ENCODE measurements around the gene HSBP1L1.
"Not testable (repeated sequence)": the region's sequence is repeated elsewhere in the genome, so short reads cannot be mapped to it uniquely, and the experiment has no call there.

HSBP1L1 gene

GRCh38 chr18:79953971-79954651, 10.3 kb upstream of the HSBP1L1 start:
- peaks cover 2% of the 10 kb centered on the region for H3K4me1 ChIP-seq (ENCODE audit: control insufficient read depth, insufficient read depth, low read length, poor library complexity, severe bottlenecking)
- 94 to 96% methylated on average over 6 to 8 of the region's 10 CpGs for WGBS, 2 experiments (ENCODE audit: insufficient coverage in 2 of 2)
- H3K27ac ChIP-seq (ENCODE audit: low read depth, low read length, severe bottlenecking), result no peak overlapping the region
- H3K4me3 ChIP-seq (ENCODE audit: extremely low read depth, insufficient read depth, low read length, poor library complexity, severe bottlenecking), result no peak overlapping the region
- H3K36me3 ChIP-seq (ENCODE audit: control insufficient read depth, insufficient read depth, low read length), result peaks cover 9% of the 10 kb centered on the region
- no peaks in the 10 kb centered on the region for H3K9me3 ChIP-seq (ENCODE audit: control insufficient read depth, low read length)

GRCh38 chr18:79954791-79955190, 9.7 kb upstream of the HSBP1L1 start:
- H3K36me3 ChIP-seq (ENCODE audit: control insufficient read depth, insufficient read depth, low read length), result peaks cover 2% of the 10 kb centered on the region
- no peak overlapping the region for H3K27ac ChIP-seq (ENCODE audit: low read depth, low read length, severe bottlenecking)
- 94 to 95% methylated on average over 3 to 4 of the region's 5 CpGs for WGBS, 2 experiments (ENCODE audit: insufficient coverage in 2 of 2)
- H3K9me3 ChIP-seq (ENCODE audit: control insufficient read depth, low read length), result no peaks in the 10 kb centered on the region
- peaks cover 2% of the 10 kb centered on the region for H3K4me1 ChIP-seq (ENCODE audit: control insufficient read depth, insufficient read depth, low read length, poor library complexity, severe bottlenecking)
- no peak overlapping the region for H3K4me3 ChIP-seq (ENCODE audit: extremely low read depth, insufficient read depth, low read length, poor library complexity, severe bottlenecking)

GRCh38 chr18:79955302-79956075, 9.0 kb upstream of the HSBP1L1 start:
- Histone ChIP-seq H3K36me3 (ENCODE audit: control insufficient read depth, insufficient read depth, low read length) (no peaks in the 10 kb centered on the region), H3K27ac (ENCODE audit: low read depth, low read length, severe bottlenecking) (no peak overlapping the region), H3K4me3 (ENCODE audit: extremely low read depth, insufficient read depth, low read length, poor library complexity, severe bottlenecking) (no peak overlapping the region), H3K9me3 (ENCODE audit: control insufficient read depth, low read length) (no peaks in the 10 kb centered on the region), H3K4me1 (ENCODE audit: control insufficient read depth, insufficient read depth, low read length, poor library complexity, severe bottlenecking) (peaks cover 8% of the 10 kb centered on the region)
- 91 to 92% methylated on average over 9 to 11 of the region's 12 CpGs for WGBS, 2 experiments (ENCODE audit: insufficient coverage in 2 of 2)

GRCh38 chr18:79956276-79956675, 8.2 kb upstream of the HSBP1L1 start:
- no peaks in the 10 kb centered on the region for H3K36me3 ChIP-seq (ENCODE audit: control insufficient read depth, insufficient read depth, low read length)
- H3K27ac ChIP-seq (ENCODE audit: low read depth, low read length, severe bottlenecking), result no peak overlapping the region
- H3K4me3 ChIP-seq (ENCODE audit: extremely low read depth, insufficient read depth, low read length, poor library complexity, severe bottlenecking), result no peak overlapping the region
- H3K4me1 ChIP-seq (ENCODE audit: control insufficient read depth, insufficient read depth, low read length, poor library complexity, severe bottlenecking), result peaks cover 12% of the 10 kb centered on the region
- no peaks in the 10 kb centered on the region for H3K9me3 ChIP-seq (ENCODE audit: control insufficient read depth, low read length)
- 93 to 100% methylated on average over 1 of the region's 2 CpGs for WGBS, 2 experiments (ENCODE audit: insufficient coverage in 2 of 2)

GRCh38 chr18:79958981-79959380, 5.5 kb upstream of the HSBP1L1 start:
- H3K9me3 ChIP-seq (ENCODE audit: control insufficient read depth, low read length), result no peaks in the 10 kb centered on the region
- no peak overlapping the region for H3K27ac ChIP-seq (ENCODE audit: low read depth, low read length, severe bottlenecking)
- WGBS, 2 experiments (ENCODE audit: insufficient coverage in 2 of 2), result 100% methylated on average over 1 of the region's 2 CpGs; no CpG with 5 or more reads in 1 of the 2 experiments
- H3K4me1 ChIP-seq (ENCODE audit: control insufficient read depth, insufficient read depth, low read length, poor library complexity, severe bottlenecking), result peaks cover 9% of the 10 kb centered on the region
- no peak overlapping the region for H3K4me3 ChIP-seq (ENCODE audit: extremely low read depth, insufficient read depth, low read length, poor library complexity, severe bottlenecking)
- H3K36me3 ChIP-seq (ENCODE audit: control insufficient read depth, insufficient read depth, low read length), result no peaks in the 10 kb centered on the region

- H3K9me3 ChIP-seq (ENCODE audit: control insufficient read depth, low read length); H3K27ac ChIP-seq (ENCODE audit: low read depth, low read length, severe bottlenecking); H3K4me3 ChIP-seq (ENCODE audit: extremely low read depth, insufficient read depth, low read length, poor library complexity, severe bottlenecking); H3K36me3 ChIP-seq (ENCODE audit: control insufficient read depth, insufficient read depth, low read length): not testable (repeated sequence)
- H3K4me1 ChIP-seq (ENCODE audit: control insufficient read depth, insufficient read depth, low read length, poor library complexity, severe bottlenecking), result peaks cover 15% of the 10 kb centered on the region
- 6 to 11% methylated on average over 7 to 8 of the region's 12 CpGs for WGBS, 2 experiments (ENCODE audit: insufficient coverage in 2 of 2)
These were observed 4.2 kb upstream of the HSBP1L1 start for GRCh38 chr18:79960161-79960801.

- Histone ChIP-seq H3K4me1 (ENCODE audit: control insufficient read depth, insufficient read depth, low read length, poor library complexity, severe bottlenecking) (peaks cover 15% of the 10 kb centered on the region), H3K27ac (ENCODE audit: low read depth, low read length, severe bottlenecking) (no peak overlapping the region), H3K4me3 (ENCODE audit: extremely low read depth, insufficient read depth, low read length, poor library complexity, severe bottlenecking) (no peak overlapping the region), H3K36me3 (ENCODE audit: control insufficient read depth, insufficient read depth, low read length) (no peaks in the 10 kb centered on the region), H3K9me3 (ENCODE audit: control insufficient read depth, low read length) (no peaks in the 10 kb centered on the region)
- 88 to 92% methylated on average over 15 to 16 of the region's 16 CpGs for WGBS, 2 experiments (ENCODE audit: insufficient coverage in 2 of 2)
These were observed 3.4 kb upstream of the HSBP1L1 start for GRCh38 chr18:79960921-79961526.

GRCh38 chr18:79961527-79962291, 2.7 kb upstream of the HSBP1L1 start:
- Histone ChIP-seq H3K9me3 (ENCODE audit: control insufficient read depth, low read length) (no peaks in the 10 kb centered on the region), H3K36me3 (ENCODE audit: control insufficient read depth, insufficient read depth, low read length) (no peaks in the 10 kb centered on the region), H3K27ac (ENCODE audit: low read depth, low read length, severe bottlenecking) (no peak overlapping the region), H3K4me1 (ENCODE audit: control insufficient read depth, insufficient read depth, low read length, poor library complexity, severe bottlenecking) (peaks cover 15% of the 10 kb centered on the region), H3K4me3 (ENCODE audit: extremely low read depth, insufficient read depth, low read length, poor library complexity, severe bottlenecking) (no peak overlapping the region)
- WGBS, 2 experiments (ENCODE audit: insufficient coverage in 2 of 2), result 79 to 81% methylated on average over 25 to 26 of the region's 29 CpGs

GRCh38 chr18:79962311-79962710, 2.1 kb upstream of the HSBP1L1 start:
- Histone ChIP-seq H3K4me3 (ENCODE audit: extremely low read depth, insufficient read depth, low read length, poor library complexity, severe bottlenecking) (no peak overlapping the region), H3K36me3 (ENCODE audit: control insufficient read depth, insufficient read depth, low read length) (no peaks in the 10 kb centered on the region), H3K9me3 (ENCODE audit: control insufficient read depth, low read length) (no peaks in the 10 kb centered on the region), H3K27ac (ENCODE audit: low read depth, low read length, severe bottlenecking) (no peak overlapping the region), H3K4me1 (ENCODE audit: control insufficient read depth, insufficient read depth, low read length, poor library complexity, severe bottlenecking) (peaks cover 15% of the 10 kb centered on the region)
- 81 to 84% methylated on average over 6 to 10 of the region's 10 CpGs for WGBS, 2 experiments (ENCODE audit: insufficient coverage in 2 of 2)

Measured in mesodermal cell (in vitro differentiated cells).